HG02840 (cell line): ENCODE results near the gene SIX5.

Experiments
- ATAC-seq: cut with Tn5 transposase; IDR thresholded peaks from one replicate; pipeline ENCODE4 v1.9.1; 2021; ENCODE audit warnings: mild to moderate bottlenecking, moderate library complexity, moderate number of reproducible peaks; ENCODE audit not compliant: unreplicated experiment, low FRiP score

SIX5 gene

DNA sequence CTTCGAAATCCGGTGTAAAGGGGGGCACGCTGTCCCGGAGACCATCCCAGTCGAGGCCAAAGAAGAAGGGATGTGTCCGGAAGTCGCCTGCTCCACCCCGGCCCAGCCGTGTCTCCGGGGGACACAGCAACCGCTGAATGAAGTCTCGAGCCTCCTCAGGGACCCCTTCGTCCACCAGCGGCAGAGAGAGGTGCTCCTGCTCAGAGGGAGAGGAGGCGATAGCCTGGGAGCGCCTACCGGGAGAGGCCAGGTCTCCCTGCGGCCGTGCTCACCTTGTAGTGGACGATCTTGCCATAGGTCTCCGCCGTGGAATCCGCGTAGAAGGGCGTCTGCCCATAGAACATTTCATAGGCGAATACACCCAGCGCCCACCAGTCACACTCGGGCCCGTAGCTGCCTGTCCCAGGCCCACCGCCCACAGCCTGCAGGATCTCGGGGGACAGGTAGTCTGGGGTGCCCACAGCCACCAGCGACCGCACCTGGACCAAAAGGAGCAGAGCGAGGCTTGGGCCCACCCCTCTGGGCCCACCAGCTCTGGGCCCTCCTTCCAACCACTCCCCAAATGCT is 8.4 kb upstream of the SIX5 start:
- ATAC-seq: no peak

DNA sequence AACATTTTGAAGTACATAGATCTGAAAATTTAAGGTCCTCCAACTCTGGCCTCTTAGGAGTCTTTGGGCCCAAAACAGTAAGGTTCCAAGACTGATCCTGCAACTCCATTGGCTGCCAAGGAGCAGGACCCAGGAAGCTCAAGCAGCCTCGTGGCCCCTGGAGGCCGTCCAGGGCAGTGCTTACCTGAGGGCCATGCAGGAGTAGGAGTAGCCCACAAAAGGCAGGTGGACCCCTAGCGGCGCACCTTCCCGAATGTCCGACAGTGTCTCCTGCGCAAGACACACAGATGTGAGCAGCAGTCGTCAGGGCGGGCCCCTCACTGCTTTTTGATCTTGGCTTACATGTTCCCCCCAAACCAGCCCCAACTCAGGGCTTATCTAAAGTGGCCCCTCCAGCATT is 5.7 kb upstream of the SIX5 start:
- ATAC-seq: no peak

DNA sequence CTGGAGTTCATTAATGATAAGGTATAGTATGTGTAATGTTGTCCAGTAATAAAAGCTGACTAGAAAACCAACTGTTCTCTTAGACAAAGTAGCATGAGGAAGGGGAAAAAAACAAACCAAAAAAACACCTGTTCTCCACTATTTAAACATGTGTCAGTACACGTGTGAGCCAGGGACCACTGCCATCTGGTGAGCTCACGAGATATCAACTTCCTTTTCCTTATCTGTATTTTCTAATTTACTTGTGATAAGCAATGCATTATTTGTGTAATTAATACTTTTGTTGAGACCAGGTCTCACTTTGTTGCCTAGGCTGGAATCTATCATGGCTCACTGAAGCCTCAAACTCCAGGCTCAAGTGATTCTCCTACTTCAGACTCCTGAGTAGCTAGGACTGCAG is 4.3 kb upstream of the SIX5 start:
- ATAC-seq: no peak

DNA sequence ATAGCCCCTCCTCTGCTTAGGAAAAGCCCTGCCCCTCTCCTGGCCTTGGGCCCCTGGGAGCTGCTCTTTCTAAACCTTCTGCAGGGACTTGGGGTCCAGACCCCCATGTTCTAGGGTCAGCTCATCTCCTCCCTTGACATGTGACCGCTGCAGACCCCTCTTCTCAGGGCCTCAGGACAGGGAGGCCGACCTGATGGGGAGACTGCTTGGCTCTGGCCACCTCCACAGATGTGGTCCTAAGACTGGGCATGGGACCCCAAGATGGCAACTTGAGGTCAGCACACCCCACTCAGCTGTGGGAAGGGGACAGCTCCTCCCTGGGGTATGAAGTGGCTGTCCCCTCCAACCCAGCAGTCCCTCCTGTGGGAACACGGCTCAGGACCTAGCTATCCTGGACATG is 3.9 kb upstream of the SIX5 start:
- no peak for ATAC-seq

DNA sequence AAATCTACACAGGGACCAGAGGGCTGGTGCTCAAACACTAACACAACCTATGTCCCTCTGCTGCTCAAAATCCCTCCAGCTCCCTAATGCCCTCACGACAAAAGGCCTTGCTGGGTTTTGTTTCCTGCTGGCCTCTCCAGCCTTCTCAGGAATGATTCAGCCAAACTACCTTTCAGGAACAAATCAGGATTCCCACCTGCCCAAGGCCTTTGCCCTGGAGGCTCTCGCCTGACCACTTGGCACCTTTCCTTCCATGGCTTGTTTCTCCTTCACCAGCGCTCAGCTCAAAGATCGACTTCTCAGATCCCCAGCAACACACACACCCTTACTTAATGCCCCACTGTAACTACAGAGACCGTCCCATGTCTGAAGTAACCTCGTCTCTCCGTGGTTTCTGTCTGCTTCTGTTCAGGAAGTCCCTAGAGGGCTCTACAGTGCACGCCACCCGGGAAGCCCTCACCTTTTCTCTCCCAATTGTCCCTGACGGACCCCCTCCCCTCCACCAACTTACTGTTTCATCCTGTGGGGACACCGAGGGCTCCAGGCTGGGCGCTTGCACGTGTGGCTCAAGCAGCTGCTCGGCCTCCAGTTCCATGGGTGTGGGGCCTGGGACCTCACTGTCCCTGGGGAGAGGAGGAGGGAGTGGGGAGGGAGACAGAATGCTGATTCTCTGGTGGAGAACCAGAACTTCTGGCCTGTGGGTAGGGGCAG is 3.2 kb upstream of the SIX5 start:
- ATAC-seq: no peak

DNA sequence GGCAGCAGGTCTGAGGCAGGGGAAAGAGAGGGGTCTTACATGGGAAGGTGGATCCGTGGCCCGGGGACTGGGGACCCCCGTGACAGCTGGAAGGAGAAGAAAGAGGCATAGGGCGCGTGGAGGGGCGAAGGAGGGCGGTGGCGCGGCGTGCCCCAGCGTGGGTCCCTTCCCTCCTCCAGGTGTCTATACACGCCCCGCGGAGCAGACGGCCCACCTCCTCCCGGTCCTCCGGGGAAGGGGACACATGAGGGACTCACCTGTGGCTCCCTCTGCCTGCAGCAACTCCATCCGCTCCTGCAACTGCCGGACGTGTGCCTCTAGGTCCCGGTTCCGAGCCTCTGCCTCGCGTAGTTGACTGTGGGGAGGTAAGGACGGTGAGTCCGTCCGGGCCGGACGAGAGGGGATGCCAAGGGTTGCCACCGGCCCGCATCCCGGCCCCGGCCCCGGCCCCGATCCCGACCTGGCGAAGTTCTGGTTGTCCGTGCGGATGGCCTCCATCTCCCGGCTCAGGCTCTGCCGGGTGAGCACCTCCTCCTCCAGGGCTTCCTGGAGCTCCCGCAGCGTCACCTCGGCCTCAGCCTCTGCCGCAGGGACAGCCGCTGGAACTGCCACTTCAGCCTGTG is 2.4 kb upstream of the SIX5 start:
- no peak for ATAC-seq

DNA sequence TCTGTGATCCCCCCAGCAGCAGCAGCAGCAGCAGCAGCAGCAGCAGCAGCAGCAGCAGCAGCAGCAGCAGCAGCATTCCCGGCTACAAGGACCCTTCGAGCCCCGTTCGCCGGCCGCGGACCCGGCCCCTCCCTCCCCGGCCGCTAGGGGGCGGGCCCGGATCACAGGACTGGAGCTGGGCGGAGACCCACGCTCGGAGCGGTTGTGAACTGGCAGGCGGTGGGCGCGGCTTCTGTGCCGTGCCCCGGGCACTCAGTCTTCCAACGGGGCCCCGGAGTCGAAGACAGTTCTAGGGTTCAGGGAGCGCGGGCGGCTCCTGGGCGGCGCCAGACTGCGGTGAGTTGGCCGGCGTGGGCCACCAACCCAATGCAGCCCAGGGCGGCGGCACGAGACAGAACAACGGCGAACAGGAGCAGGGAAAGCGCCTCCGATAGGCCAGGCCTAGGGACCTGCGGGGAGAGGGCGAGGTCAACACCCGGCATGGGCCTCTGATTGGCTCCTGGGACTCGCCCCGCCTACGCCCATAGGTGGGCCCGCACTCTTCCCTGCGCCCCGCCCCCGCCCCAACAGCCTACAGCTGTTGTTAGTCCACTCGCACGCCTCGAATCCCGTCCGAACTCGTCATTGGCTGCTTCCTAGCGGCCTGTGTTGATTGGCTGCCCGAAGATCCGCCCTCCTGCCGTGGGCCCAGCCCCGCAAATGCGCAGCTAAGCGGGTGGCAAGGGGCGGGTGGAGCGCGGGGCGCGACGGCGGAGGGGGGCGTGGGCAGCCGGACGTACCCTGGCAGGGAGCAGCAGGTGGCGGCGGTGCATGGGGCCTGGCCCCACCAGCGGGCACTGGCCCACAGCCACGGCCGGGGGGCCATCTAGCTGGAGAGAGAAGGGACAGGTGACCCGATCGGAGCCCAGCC is 1.4 kb upstream of the SIX5 start:
- peak; percentile 48 for ATAC-seq

DNA sequence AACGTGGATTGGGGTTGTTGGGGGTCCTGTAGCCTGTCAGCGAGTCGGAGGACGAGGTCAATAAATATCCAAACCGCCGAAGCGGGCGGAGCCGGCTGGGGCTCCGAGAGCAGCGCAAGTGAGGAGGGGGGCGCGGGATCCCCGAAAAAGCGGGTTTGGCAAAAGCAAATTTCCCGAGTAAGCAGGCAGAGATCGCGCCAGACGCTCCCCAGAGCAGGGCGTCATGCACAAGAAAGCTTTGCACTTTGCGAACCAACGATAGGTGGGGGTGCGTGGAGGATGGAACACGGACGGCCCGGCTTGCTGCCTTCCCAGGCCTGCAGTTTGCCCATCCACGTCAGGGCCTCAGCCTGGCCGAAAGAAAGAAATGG is 754 bp upstream of the SIX5 start:
- ATAC-seq: peak; percentile 5

DNA sequence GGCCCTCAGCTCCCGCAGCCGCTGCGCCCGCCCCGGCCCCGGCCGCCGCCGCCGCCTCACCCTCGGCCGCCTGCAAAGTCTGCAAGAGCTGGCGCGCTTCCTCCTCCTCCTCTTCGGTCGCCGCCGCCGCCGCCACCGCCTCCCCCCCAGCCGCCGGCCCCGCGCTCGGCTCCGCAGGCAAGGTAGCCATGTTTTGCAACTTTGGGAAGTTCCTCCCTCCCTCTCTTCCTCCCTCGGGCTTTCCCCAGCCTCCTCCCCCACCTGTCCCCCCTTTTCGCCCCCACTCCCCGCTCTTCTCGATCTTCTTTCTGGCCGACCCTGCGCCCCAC is 433 bp downstream of the SIX5 start:
- ATAC-seq: no peak

DNA sequence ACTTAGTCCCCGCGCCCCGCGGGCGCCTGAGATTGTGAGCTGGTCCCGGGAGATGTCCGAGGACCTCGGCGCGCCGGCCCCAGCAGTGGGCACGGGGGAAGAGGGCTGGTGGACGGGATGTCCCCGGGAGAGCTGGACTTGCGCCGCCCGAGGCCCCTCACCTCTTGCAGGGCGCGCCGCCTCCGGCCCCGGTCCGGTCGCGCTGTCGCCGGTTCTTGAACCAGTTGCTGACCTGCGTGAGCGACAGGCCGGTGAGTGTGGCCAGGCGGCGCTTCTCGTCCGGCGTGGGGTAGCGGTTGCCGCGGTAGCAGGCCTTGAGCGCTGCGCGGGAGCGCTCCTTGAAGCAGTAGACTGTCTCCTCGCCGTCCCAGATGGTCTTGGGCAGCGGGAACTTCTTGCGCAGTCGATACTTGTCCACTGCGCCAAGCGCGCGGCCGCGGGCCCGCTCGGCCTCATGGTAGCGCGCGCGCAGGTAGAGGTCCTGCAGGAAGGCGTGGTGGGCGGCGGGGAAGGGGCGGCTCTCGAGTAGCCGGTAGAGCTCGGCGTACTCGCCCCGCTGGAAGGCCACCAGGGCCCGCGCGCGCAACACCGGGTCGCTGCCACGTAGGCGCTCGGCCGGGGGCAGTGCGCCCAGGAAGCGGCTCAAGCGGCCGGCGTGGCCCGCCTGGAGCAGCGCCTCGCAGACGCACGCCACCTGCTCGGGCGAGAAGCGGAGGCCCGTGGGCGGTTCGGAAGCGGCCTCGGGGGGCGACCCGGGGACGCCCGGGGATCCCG is 984 bp downstream of the SIX5 start:
- ATAC-seq: no peak

DNA sequence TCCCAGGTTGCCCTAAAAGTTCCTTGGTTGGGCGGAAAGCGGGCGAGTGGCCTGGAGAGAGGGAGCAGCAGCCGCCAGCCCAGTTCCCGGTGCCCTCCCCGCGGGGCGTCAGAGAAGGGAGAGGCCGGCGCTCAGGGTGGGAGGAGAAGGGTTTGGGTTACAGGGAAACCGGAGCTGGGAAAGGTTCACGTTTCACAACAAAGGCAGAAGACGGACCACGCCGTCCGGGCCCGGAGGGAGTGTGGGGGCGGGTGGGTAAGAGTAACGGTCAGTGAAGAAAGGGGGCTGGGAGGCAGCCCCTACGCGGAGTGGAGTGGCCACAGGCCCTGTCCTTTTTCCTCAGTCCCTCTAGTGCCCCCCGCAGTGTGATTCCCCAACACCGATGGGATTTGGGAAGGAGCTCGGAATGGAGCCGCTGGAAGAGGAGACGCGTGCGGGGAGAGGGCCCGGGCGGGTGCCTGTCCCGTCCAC is 1.6 kb downstream of the SIX5 start:
- no peak for ATAC-seq

DNA sequence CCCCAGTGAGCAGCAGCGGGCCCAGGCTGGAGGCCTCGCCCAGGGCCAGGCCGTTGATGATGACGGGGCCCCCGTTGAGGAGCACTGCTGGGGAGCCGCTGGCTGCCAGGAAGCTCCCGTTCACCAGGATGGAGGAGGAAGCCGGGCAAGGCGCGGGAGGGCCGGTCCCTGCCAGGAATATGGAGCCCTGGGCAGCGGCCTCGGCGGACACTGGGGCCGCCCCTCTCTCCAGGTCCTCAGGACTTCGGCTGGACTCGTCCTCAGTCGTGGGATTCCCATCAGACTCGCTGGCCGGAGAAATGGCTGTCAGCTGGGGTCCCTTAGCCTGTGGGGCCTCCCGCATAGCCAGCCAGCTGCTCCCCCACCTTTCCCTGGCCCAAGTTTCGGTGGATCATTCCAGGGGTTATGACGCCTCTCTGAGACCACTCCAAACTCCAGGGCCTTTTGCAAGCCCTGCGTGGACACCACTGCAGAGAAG is 2.1 kb downstream of the SIX5 start:
- no peak for ATAC-seq

DNA sequence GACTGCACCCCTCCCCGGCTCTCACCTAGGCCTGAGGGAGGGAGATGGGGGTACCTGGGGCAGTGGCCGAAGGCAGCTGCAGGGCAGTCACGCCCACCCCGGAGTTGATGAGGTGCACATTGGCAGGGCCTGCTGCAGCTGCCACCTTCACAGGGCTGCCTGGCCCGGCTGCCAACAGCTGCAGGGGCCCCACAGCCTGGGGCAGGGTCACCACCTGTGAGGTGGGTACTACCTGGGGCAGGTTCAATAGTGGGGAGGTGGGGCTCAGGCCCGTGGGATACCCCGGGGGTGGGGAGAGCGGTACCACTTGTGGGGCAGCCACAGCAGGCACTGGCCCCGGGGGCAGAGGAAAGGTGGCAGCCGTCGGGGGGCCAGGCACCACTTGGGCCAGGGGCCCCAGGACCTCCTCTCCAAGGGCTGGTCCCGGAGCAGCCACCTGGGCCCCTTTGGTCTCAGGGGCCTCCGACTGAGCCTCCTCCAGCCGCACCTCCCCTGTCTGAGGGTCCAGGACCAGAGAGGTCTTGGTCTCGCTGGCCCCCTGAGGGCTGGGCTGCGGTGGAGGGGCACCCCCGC is 2.7 kb downstream of the SIX5 start:
- no peak for ATAC-seq

DNA sequence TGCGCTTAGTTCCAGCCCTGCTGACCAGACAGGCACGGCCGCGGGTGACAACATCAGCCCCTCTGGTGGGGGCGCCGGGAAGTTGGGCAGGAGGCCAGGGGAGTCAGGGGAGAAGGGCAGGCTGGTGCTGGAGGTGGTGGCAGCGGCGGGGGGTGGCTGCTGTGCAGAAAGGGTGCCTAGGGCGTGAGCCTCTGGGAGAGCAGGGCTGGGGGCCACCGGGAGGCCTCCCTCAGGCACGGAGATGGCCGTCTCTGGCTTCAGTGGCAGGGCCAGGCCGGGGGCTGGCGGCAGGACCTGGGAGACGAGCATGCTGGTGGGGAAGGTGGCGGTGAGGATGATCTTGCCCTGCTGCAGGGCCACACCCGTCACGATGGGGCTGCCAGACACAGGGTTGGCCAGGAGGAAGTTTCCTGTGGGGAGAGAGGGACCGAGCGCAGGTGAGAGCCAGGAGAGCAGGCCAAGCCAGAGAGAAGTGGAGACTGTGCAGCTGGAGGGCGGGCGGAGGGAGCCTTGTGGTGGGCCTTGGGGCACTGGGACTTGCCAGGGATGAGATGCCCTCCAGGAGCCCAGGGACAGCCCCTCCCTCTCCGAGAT is 3.3 kb downstream of the SIX5 start:
- ATAC-seq: no peak

DNA sequence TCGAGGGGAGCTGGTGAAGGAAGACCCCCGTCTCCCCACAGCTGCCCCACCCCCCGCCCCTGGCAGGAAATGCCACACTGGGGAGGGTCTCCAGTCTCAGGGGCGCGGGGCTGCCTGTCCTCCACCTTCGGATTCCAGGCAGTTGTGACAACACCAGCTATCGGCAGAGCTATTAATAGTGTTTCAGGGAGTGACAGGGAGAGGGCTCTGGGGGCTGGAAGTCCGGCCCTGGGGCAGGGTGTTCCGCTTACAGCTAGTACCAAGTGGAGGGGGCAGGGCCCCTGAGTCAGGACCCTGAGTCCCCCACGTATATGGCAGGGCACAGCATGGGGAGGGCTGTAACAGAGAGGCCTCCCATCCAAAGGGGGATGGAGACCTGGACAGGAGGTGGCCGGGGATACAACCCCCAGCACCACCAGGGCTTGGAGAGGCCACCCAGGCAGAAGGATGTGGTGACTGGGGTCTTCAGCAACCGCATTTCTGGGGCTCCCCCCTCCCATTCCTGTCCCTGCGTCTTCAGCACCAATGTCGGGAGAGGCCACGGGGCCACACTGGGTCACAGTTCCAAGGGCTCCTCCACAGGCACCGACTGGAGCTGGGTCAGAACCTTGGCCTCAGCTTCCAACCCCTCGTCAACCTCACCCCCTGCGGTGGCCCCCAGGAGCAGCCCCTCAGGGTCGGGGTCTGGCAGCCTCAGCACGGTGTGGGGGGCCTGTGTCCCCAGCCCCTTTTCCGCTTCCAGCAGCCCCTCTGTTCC is 3.9 kb downstream of the SIX5 start:
- ATAC-seq: no peak

DNA sequence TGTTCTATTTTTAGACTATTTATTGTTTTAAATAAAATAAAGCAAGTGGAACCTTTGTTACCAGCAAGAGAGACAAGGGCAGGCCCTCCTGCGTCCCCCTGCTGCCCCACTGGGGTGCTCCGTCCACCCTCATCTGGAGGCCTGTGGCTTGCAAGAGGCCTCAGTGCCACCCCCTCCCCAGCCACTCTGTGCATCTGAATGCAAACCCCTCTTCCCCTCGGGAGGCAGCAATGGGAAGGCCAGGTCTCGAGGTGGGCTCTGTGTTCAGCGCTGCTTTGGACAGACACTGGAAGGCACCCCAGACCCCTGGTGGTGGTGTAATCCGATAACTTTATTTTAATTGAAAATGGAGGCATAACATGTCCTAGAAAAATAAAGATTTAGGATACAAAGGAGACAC is 4.6 kb downstream of the SIX5 start:
- no peak for ATAC-seq

DNA sequence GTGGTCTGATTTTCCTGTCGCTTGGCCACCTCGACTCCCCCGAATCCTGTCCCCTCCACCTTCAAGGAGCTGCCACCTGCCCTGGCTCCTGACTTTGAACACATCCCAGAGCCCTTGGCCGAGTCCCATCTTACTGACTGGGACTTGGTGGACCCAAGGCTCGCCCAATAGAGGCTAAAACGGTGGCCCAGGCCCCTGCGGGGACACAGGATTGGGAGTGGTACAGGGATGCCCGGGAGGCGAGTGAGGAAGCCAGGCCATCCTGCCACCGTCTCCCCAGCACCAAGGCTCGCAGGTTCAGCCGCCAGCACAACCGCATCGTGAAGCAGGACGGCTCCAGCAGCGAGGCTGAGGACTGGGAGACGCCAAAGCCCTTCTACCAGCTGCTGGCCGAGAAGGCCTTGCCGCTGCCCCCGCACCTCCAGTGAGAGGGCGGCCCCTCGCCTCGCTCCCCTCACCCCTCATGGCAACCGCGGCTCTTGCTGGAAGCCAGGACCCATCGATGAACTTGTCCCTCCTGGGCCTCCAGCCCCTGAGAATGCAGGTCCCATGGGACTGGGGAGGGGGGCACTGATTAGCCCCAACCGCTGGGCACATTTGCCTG is 5.3 kb downstream of the SIX5 start:
- no peak for ATAC-seq

DNA sequence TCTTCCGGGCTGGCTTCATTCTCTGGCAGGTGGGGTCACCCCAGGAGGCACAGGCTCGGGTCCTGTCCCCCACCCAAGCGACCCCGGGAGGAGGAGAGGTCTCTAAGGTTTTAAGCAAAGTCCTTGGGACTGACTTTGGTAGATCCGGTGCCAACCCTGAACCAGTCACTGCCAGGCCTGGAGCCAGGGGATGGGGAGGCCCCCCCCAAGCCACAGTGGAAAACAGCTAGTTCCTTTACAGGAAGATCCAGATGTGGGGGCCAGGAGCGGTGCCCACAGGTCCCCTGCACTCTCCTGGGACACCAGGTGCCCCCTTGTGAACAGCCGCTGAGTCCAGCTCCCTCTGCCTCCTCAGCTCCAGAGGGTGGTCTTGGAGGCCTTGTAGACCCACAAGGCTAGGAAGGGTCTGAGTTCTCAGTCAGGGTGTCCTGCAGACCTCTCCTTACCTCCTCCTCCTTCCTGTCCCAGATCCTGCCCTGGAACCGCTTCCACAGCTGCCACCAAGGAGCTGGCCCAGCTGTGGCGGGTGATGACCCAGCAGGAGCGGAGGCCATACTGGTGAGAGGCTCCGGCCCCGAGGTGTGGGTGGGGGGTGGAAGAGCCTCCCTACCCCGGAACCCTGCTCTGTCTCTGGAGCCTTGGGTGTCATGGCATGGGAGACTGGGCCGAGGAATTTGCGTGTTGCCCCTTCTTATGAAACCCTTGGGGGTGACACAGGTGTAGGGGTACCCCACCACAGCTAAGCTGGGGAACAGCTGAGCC is 6.0 kb downstream of the SIX5 start:
- no peak for ATAC-seq
